Neutrophil (primary cell): ENCODE results near the gene MGAT4A.

ENCODE experiments used
- H3K27ac ChIP-seq: fragments of 200-600 bp; sonication (generic); 2 replicates; pipeline ENCODE4 v1.5.1; 2016; ENCODE audit warnings: mild to moderate bottlenecking, moderate library complexity
- H3K27me3 ChIP-seq: fragments of 200-600 bp; sonication (generic); 2 replicates; pipeline ENCODE4 v1.6.0; 2016; ENCODE audit warnings: mild to moderate bottlenecking
- H3K36me3 ChIP-seq: fragments of 200-600 bp; sonication (generic); 2 replicates; pipeline ENCODE4 v1.5.1; 2017
- H3K4me1 ChIP-seq, 2 experiments: fragments of 200-600 bp in 1 of 2; sonication (generic) in 1 of 2; 1 replicate in 1 of 2; 2 replicates in 1 of 2; pipeline versions ENCODE4 v1.5.1 to v1.6.1; 2013 to 2016; ENCODE audit warnings: low read depth in 1 of 2, low read length in 1 of 2, mild to moderate bottlenecking in 1 of 2, moderate library complexity in 1 of 2; ENCODE audit not compliant: control insufficient read depth in 1 of 2, insufficient read depth in 1 of 2
- H3K4me3 ChIP-seq, 2 experiments: fragments of 200-600 bp in 1 of 2; sonication (generic) in 1 of 2; 1 replicate in 1 of 2; 2 replicates in 1 of 2; pipeline ENCODE4 v1.5.1; 2013 to 2016; ENCODE audit warnings: low read depth in 1 of 2, low read length in 1 of 2, mild to moderate bottlenecking in 1 of 2, moderate library complexity in 1 of 2
- H3K9me3 ChIP-seq: fragments of 200-600 bp; sonication (generic); 2 replicates; pipeline ENCODE4 v1.5.1; 2016
- CTCF ChIP-seq: fragments of 200-600 bp; sonication (generic); IDR thresholded peaks from 2 replicates; pipeline ENCODE4 v1.5.1; 2016; ENCODE audit warnings: antibody characterized with exemption

The MGAT4A gene

GRCh38 chr2:98585386-98585785 lies 145.5 kb downstream of the MGAT4A start:
- no peak overlapping the region for H3K4me3 ChIP-seq
- no peaks in the 10 kb centered on the region for H3K9me3 ChIP-seq
- no peak for TF ChIP-seq CTCF
- H3K4me1 ChIP-seq = no peaks in the 10 kb centered on the region
- no peak overlapping the region for H3K27ac ChIP-seq
- peaks cover 93% of the 10 kb centered on the region for H3K36me3 ChIP-seq
- H3K27me3 ChIP-seq = no peaks in the 10 kb centered on the region

GRCh38 chr2:98583816-98584618 lies 146.9 kb downstream of the MGAT4A start:
- Histone ChIP-seq H3K9me3 (no peaks in the 10 kb centered on the region), H3K4me1 (no peaks in the 10 kb centered on the region), H3K36me3 (peaks cover 95% of the 10 kb centered on the region), H3K27ac (no peak overlapping the region), H3K4me3 (no peak overlapping the region), H3K27me3 (no peaks in the 10 kb centered on the region)
- TF ChIP-seq CTCF = no peak

GRCh38 chr2:98583276-98583675 lies 147.7 kb downstream of the MGAT4A start:
- Histone ChIP-seq H3K9me3 (no peaks in the 10 kb centered on the region), H3K27ac (no peak overlapping the region), H3K27me3 (no peaks in the 10 kb centered on the region), H3K36me3 (peaks cover 95% of the 10 kb centered on the region), H3K4me1 (no peaks in the 10 kb centered on the region), H3K4me3 (no peak overlapping the region)
- no peak for TF ChIP-seq CTCF

GRCh38 chr2:98582523-98582922 lies 148.4 kb downstream of the MGAT4A start:
- TF ChIP-seq CTCF = no peak
- Histone ChIP-seq H3K4me1 (no peaks in the 10 kb centered on the region), H3K9me3 (no peaks in the 10 kb centered on the region), H3K4me3 (no peak overlapping the region), H3K27me3 (no peaks in the 10 kb centered on the region), H3K36me3 (peaks cover 96% of the 10 kb centered on the region), H3K27ac (no peak overlapping the region)

GRCh38 chr2:98580656-98581284 lies 150.2 kb downstream of the MGAT4A start:
- Histone ChIP-seq H3K9me3 (no peaks in the 10 kb centered on the region), H3K27me3 (no peaks in the 10 kb centered on the region), H3K4me1 (no peaks in the 10 kb centered on the region), H3K36me3 (peaks cover 98% of the 10 kb centered on the region), H3K4me3 (no peak overlapping the region), H3K27ac (no peak overlapping the region)
- no peak for TF ChIP-seq CTCF
